NCI-H774 (cell line): ENCODE data around the gene PLEKHH1.

Source experiments
- DNase-seq: peaks from one replicate; lab custom pipeline; 2025; lab: John Stamatoyannopoulos, UW

PLEKHH1 gene

DNA sequence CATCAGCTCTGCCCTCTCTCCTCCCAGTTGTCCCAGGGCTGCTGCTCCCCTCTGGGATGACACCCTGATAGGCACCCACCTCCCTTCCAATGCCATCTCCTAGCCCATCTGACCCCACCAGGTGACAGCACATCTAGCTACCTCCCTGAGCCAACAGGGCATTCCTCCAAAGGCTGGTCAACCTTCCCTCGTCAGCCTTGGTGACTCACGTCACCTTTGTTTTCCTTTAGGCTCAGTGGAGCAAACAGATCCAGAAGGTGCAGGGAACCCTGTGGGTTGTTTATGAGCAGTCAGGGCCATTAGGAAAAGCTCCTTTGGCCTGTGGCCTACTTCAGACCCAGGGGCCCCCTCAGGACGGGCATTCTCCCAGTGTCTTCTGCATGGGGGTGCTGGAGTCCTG, 34.6 kb downstream of the PLEKHH1 start:
- no peak for DNase-seq

GRCh38 chr14:67569011-67569650, 36.0 kb downstream of the PLEKHH1 start:
- DNase-seq, result no peak

DNA sequence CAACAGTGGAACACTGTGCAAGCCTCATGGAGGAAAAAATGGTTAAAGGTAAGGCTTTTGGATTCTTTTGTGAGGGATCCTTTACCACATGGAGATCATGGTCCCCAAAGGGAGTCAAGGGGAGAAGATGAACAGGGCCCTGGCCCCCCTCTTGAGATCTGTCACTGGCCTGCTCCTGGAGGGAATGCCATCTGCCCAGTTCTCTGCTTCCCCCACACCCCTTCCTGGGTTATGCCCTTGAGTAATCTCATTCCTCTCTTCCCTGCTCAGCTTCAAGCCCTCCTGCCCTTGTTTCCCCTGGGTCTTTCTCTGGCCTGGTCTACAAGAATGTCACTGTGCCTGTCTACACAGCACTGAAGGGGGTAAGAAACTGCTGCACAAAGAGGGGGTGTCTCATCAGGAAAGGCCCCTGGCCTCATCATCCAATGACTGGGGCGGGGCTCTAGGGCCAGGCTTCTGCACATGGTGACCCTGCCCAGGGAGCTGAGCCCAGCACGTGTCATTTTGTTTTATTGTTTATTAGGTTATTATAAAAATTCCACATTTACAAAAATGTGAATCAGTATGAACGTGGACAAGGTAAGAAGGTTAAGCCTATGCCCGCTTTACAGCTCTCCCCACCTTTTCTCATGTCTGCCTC, 36.7 kb downstream of the PLEKHH1 start:
- DNase-seq, result no peak

DNA sequence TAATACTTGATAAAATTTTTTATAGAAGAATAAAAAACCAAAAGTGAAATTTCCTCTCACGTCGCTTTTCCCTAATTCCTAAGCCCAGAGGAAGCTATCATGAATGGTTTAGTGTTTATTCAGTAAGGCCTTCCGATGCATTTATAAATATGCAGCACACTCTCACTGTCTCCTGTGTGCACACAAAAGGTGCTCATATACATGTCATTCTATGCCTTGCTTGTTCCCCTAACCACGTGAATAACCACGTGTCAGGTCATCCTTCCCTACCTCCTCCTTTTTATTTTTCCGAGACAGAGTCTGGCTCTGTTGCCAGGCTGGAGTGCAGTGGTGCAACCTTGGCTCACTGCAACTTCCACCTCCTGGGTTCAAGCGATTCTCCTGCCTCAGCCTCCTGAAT, 37.4 kb downstream of the PLEKHH1 start:
- DNase-seq, result no peak

DNA sequence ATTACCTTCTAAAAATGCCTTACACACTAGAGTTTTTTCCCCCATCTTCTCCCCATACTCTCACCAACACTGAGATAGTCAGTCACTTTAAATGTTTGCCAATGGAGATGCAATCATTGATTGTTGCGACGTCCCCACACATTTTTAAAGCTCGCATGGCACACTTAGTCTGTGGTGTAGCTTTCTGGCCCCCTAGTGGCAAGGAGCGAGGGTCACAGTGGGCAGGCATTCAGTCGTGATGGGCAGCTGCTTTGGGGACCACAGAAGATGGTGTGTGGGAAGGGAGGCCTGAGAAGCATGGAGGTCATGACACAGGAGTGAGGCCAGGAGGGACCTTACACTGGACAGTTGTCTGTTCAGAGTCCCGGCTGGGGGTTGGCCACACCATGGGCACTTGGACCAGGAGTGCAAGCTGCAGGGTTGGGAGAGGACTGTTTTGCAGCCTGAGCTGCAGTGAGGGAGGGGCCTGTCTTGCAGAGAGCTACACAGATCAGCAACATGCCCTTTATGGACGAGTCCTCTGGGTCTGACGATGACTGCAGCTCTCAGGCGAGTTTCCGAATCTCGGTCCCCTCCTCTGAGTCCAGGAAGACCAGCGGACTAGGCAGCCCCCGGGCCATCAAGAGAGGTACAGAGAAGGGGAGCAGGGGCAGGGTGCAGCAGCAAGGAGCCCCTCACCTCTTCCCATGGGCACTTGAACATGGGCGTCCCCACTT, 38.3 kb downstream of the PLEKHH1 start:
- DNase-seq, result peak; percentile 12

DNA sequence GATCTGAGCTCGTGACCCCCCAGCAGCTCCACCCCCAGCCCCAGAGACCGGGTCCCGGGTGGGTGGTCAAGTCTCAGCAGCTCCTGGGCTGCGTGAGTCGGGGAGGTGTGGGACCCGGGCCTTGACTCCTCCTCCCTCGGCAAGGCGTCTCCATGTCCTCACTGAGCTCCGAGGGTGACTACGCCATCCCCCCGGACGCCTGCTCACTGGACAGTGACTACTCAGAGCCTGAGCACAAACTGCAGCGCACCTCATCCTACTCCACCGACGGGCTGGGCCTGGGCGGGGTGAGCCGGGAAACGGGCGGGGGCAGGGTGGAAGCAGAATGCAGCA, 38.9 kb downstream of the PLEKHH1 start:
- no peak for DNase-seq

- no peak for DNase-seq
Observed at GRCh38 chr14:67572608-67573007, 39.5 kb downstream of the PLEKHH1 start.

DNA sequence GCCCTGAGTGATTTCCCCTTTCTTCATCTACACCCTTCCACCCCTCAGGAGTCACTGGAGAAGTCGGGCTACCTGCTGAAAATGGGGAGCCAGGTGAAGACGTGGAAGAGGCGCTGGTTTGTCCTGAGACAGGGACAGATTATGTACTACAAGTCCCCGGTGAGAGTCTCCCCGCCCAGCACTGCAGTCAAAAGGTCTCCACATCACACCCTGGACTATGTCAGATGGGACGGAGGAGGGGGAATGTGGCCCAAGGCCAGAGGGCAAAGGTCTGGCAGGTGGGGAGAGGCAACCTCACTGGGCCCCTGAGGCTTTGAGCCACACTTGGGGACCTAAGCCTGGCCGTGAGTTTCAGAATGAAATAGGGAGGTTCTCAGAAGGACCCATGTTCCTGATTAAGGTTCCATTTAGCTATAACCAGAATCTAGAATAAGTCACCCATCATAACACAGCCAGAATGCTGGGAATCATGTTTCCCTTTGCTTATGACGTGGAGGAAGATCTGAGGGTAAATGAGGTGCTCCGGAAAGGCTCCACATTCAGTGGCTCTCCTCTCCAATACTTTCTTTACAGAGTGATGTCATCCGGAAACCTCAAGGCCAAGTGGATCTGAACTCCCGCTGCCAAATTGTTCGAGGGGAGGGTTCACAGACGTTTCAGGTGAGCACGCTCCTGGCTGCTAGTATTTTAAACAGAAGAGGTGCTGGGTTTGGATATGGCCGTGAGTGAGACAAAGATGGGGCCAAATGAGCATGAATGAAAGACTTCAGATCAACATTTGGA, 40.3 kb downstream of the PLEKHH1 start:
- DNase-seq, result no peak

DNA sequence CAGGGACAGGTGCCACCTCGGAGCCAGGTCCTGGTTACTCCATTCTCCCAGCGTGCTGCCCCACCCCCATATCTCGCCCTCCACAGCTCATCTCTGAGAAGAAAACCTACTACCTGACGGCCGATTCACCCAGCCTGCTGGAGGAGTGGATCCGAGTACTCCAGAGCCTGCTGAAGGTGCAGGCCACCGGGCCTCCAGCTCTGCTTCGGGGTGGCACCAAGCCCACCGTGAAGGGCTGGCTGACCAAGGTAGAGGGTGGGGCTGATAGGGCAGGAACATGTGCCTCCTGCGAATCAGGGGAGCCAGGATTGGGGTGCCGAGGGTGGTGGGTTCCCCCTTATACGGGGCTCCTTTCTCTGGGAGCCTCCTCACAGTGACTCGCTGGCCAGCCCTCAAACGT, 41.1 kb downstream of the PLEKHH1 start:
- DNase-seq, result no peak

DNA sequence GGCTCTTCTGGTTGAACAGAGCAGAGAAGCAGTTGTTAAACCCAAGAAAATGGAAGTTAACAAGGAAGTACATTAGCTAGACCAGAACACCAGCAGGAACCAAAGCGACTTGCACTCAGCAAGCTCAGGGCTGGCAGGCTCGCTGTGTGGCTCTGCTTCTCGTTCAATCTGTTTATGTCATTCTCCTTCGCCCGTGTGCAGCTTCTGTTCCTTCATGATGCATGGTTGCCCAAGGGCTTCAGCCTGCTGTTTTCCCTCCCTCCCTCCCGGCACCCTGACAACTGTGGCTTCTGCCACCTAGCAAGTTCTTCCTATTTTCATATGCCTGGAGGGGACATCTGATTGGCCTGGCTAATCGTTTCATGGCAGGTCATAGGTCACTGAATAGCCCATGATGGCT, 41.7 kb downstream of the PLEKHH1 start:
- no peak for DNase-seq

GRCh38 chr14:67575684-67576083, 42.6 kb downstream of the PLEKHH1 start:
- no peak for DNase-seq

DNA sequence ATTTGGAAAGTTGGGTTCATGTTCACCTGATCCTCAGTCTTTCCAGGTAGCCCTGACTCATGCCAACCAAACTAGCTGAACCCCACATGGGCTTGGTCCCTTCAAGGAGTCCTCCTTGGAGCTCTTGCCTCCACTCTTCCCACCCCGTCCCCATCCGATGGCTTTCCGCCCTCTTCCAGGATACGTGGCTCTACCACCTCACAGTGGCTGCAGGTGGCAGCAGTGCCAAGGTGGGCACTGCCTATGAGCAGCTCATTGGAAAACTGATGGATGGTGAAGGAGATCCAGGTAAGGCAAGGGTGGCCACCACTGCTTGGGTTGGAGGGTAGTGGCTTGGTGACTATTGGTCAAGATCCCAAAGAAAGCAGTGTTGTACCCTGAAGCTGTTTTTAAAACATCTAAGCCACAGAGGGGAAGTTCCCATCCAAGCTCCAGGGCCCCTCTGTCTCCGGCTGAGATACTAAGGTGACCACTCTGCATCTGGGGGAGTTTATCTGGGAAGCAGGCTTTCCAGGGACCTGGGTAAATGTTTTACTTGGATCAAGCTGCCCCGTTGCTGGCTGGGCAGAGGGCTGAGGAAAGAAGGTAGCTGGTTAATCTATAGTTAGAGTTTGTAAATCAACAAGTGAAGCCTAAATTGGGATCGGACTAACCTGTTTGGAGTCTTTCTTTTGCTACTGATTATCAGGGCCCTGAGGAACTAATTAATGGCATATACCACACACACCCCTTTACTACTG, 43.3 kb downstream of the PLEKHH1 start:
- no peak for DNase-seq

DNA sequence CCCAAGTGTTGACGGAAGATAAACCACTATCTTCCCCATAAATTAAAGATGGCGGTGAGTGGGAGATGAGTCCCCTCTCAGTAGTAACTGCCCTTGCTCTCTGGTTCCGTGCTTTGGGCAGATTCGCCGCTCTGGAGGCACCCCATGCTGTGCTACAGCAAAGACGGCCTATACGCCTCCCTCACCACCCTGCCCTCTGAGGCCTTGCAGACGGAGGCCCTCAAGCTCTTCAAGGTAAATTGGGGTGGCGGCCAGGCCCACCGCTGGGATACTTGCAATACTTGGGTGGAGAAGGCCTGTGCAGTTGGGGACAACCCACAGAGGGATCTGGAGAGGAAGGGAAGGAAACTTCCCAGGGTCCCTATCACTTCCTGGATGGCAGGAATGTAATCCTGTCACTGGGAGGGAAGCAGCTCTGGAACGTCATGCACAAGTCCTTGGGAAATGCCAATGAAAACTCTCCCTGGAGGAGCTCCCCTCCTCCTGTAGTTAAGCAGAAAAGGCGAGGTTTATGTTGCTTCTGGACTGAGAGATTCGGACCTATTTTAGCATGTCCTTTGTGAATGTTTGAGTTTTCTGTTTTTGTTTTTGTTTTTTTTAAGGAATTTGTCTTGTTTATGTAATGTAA, 44.2 kb downstream of the PLEKHH1 start:
- DNase-seq, result no peak

DNA sequence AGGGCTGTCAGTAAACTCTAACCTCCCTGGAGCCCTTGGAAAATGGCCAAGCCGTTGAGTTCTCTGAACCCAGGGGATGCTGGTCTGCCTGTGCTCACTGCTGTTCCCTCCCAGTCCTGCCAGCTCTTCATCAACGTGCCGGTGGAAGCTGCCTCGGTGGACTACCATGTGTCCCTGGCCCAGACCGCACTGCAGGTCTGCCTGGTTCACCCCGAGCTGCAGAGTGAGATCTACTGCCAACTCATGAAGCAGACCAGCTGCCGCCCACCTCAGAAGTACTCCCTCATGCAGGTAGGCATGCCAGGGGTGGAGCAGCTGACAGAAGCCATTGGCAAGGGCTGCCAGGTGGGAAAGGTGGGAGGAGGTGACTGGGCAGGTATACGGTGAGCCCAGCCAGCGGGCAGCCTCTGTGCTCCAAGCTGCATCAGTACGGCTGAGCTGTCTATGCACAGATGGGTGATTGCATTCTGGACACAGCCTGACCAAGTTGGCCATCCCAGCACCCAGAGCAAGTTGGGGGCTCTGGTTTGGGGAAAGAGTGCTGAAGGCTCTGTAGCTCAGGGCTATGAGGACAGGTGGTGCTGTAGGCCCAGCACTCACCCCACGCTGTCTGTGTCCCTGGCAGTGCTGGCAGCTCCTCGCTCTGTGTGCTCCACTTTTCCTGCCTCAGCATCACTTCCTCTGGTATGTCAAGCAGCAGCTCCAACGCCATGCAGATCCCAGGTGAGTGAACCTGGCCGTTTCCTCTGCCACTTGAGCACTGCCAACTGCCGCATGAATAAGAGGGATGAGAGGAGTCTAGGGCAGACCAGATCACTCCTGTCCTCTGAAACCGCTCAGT, 45.0 kb downstream of the PLEKHH1 start:
- DNase-seq, result no peak

DNA sequence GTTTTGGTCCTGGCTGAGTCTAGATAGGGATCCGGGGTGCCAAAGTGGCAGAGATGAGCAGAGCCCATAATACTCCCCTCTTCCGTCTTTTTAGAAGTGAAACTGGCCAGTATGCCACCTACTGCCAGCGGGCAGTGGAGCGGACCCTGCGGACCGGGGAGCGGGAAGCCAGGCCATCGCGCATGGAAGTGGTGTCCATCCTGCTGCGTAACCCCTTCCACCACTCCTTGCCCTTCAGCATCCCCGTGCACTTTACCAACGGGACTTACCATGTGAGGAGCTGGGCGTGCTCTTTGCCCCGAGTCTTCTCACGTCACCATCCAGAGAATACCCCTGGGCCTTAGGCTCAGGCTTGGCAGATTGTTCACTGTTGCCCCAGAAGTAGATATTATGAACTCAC, 46.0 kb downstream of the PLEKHH1 start:
- no peak for DNase-seq

DNA sequence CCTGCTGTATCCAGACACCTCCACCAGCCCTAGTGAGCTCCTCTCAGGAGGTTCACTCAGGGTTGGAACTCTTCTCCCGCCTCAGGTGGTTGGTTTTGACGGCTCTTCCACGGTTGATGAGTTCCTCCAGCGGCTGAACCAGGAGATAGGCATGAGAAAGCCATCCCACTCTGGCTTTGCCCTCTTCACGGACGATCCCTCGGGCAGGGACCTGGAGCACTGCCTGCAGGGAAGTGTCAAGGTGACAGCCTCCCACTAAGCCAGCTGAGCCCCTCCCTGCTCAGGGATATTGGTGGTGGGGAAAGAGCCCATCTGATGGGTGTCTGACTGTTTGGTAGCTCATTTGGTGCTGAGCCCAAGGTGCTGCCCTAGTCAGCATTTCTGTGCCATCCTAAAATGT, 46.5 kb downstream of the PLEKHH1 start:
- DNase-seq, result no peak

DNA sequence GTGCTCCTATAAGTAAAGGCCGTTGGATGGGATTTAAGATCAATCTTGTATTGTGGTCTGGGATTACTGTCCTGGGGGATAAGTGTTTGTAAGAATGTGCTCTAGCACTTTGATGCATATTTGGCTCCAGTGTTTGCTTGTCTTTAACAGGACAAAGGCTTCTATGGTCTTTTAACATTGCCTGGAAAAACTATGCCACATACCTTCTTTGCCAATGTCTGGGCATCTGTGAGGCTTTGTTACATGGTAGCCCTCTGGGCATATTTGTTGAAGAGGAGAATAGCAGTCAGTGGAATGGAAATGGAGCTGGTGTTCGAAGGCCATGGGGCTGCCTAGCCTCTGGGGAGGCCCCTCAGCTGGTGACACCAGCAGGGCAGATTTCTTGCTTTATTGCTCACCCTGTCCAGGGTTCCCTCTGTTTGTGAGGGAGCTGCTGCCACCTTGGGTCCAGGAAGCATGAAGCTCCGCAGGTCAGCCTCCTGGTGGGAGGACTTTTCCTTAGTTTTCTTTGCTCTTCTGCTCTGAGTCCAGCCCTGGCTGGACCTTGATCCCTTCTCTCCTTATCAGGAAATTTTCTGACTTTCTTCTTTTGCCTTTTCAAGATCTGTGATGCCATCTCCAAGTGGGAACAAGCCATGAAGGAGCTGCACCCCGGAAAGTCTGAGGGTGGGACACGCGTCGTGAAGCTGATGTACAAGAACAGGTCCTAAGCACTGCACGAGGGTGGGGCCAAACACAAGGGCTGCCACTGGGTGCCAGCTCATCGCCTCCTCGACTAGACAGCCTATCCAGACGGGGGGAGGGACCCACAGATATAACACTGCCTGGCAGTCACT, 47.5 kb downstream of the PLEKHH1 start:
- no peak for DNase-seq

- DNase-seq, result no peak
Observed at GRCh38 chr14:67581643-67582042, 48.6 kb downstream of the PLEKHH1 start.

DNA sequence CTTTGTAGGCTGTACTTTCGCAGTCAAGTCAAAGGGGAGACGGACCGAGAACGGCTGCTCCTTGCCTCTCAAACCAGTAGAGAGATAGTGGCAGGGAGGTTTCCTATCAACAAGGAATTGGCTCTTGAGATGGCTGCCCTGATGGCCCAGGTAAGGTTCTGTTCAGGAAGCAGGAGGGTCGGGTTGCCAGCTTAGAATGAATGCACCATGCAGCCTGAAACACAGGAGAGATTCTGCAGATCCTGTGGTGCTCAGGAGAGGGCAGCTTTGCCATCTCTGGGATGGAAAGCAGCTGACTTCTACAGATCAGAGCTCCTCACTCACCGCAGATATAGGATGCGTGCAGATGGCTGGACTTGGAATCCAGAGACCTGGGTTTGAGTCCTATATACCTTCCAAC, 49.0 kb downstream of the PLEKHH1 start:
- DNase-seq, result no peak
